SK-N-SH treated with all-trans-retinoic acid at 6 μM for 48 hours (cell line): ENCODE results near the gene DNAH14.
A peak's percentile ranks its signal among the peaks of the same experiment; 100 is the strongest.
"Not testable (repeated sequence)": the region's sequence is repeated elsewhere in the genome, so short reads cannot be mapped to it uniquely, and the experiment has no call there.

ENCODE experiments used
- ATAC-seq: fragments of 200-7000 bp; cut with Tn5 transposase; 3 replicates; pipeline ENCODE4 v1.9.1; 2020; ENCODE audit warnings: mild to moderate bottlenecking, moderate library complexity
- ARNTL ChIP-seq: fragments of 450-650 bp; formaldehyde crosslinking; IDR thresholded peaks from 2 replicates; pipeline ENCODE4 v1.5.0; 2020; ENCODE audit warnings: low read depth, mild to moderate bottlenecking, moderate library complexity, borderline replicate concordance
- BACH2 ChIP-seq: fragments of 250-450 bp; sonication (Bioruptor Pico); IDR thresholded peaks from 2 replicates; pipeline ENCODE4 v1.9.0; 2021; ENCODE audit warnings: mild to moderate bottlenecking, borderline replicate concordance
- CSDC2 ChIP-seq: fragments of 250-450 bp; sonication (Bioruptor Pico); IDR thresholded peaks from 2 replicates; pipeline ENCODE4 v1.5.0; 2020; ENCODE audit warnings: mild to moderate bottlenecking, moderate library complexity
- ESRRG ChIP-seq: fragments of 250-450 bp; sonication (Bioruptor Pico); IDR thresholded peaks from 2 replicates; pipeline ENCODE4 v1.6.1; 2021; ENCODE audit warnings: mild to moderate bottlenecking
- GLIS3 ChIP-seq: fragments of 250-450 bp; sonication (Bioruptor Pico); IDR thresholded peaks from 2 replicates; pipeline ENCODE4 v1.5.0; 2020; ENCODE audit warnings: mild to moderate bottlenecking, moderate library complexity
- PPARA ChIP-seq: fragments of 250-450 bp; sonication (Bioruptor Pico); IDR thresholded peaks from 2 replicates; pipeline ENCODE4 v1.5.0; 2020; ENCODE audit warnings: mild to moderate bottlenecking, borderline replicate concordance
- SNAI2 ChIP-seq: fragments of 250-450 bp; sonication (Bioruptor Pico); IDR thresholded peaks from 2 replicates; pipeline ENCODE4 v1.5.0; 2020; ENCODE audit warnings: mild to moderate bottlenecking, moderate library complexity
- TCF4 ChIP-seq: fragments of 250-450 bp; sonication (Bioruptor Pico); IDR thresholded peaks from 2 replicates; pipeline ENCODE4 v1.8.0; 2021; ENCODE audit warnings: mild to moderate bottlenecking, moderate library complexity, borderline replicate concordance
- ZC3H10 ChIP-seq: fragments of 250-450 bp; sonication (Bioruptor Pico); IDR thresholded peaks from 2 replicates; pipeline ENCODE4 v1.5.1; 2021; ENCODE audit warnings: mild to moderate bottlenecking, moderate library complexity
- ZFP30 ChIP-seq: fragments of 450-650 bp; formaldehyde crosslinking; IDR thresholded peaks from 2 replicates; pipeline ENCODE4 v1.5.0; 2022; ENCODE audit warnings: mild to moderate bottlenecking, moderate library complexity
- ZNF565 ChIP-seq: fragments of 450-650 bp; formaldehyde crosslinking; conservative IDR thresholded peaks from 2 replicates; pipeline ENCODE4 v1.5.0; 2020; ENCODE audit warnings: low read depth, mild to moderate bottlenecking, moderate library complexity
- ZNF8 ChIP-seq: fragments of 450-650 bp; formaldehyde crosslinking; IDR thresholded peaks from 2 replicates; pipeline ENCODE4 v1.5.0; 2020; ENCODE audit warnings: mild to moderate bottlenecking, moderate library complexity
- TF ChIP-seq, protein P1 (sequence below): fragments of 250-450 bp; sonication (Bioruptor Pico); IDR thresholded peaks from 2 replicates; pipeline ENCODE4 v1.5.1; 2021; ENCODE audit warnings: mild to moderate bottlenecking, moderate library complexity
- TF ChIP-seq, protein P2 (sequence below): fragments of 250-450 bp; sonication (Bioruptor Pico); IDR thresholded peaks from 2 replicates; pipeline ENCODE4 v1.8.0; 2021; ENCODE audit warnings: low read depth, mild to moderate bottlenecking, moderate library complexity, borderline replicate concordance
- TF ChIP-seq, protein P3 (sequence below): fragments of 250-450 bp; sonication (Bioruptor Pico); IDR thresholded peaks from 2 replicates; pipeline ENCODE4 v1.8.0; 2020; ENCODE audit warnings: mild to moderate bottlenecking, moderate library complexity, borderline replicate concordance
- TF ChIP-seq, protein P4 (sequence below): fragments of 250-450 bp; sonication (Bioruptor Pico); IDR thresholded peaks from 2 replicates; pipeline ENCODE4 v1.5.1; 2020; ENCODE audit warnings: low read depth, mild to moderate bottlenecking, moderate library complexity
- TF ChIP-seq, protein P5 (sequence below): fragments of 250-450 bp; sonication (Bioruptor Pico); IDR thresholded peaks from 2 replicates; pipeline ENCODE4 v1.5.0; 2020; ENCODE audit warnings: mild to moderate bottlenecking, moderate library complexity

The DNAH14 gene

DNA sequence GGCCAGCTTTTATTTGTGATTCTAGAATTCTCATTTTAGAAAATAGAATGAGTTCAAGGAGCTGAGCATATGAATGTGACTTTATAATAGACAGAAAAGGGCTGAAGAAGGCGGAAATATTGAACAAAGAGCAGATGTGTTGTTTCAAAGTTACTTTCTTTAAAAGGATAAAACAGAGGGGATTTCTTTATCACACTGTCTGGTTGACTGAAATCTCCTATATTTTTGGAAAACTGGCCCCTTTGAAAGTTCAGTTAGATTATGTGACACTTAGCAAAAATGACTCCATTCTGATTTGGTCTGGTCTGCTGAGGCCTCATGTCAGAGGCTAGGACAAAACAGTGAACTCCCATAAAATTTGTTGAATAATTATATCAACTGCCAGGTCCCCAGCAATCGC, 46.4 kb upstream of the DNAH14 start:
- no peak for TF ChIP-seq ESRRG (CRISPR knock-in tag)
- no peak for TF ChIP-seq ZC3H10 (CRISPR knock-in tag)
- TF ChIP-seq ZNF8 = no peak
- TF ChIP-seq, protein P1, sequence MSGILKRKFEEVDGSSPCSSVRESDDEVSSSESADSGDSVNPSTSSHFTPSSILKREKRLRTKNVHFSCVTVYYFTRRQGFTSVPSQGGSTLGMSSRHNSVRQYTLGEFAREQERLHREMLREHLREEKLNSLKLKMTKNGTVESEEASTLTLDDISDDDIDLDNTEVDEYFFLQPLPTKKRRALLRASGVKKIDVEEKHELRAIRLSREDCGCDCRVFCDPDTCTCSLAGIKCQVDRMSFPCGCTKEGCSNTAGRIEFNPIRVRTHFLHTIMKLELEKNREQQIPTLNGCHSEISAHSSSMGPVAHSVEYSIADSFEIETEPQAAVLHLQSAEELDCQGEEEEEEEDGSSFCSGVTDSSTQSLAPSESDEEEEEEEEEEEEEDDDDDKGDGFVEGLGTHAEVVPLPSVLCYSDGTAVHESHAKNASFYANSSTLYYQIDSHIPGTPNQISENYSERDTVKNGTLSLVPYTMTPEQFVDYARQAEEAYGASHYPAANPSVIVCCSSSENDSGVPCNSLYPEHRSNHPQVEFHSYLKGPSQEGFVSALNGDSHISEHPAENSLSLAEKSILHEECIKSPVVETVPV = no peak
- TF ChIP-seq SNAI2 = no peak
- no peak for TF ChIP-seq CSDC2 (CRISPR knock-in tag)
- TF ChIP-seq, protein P2, sequence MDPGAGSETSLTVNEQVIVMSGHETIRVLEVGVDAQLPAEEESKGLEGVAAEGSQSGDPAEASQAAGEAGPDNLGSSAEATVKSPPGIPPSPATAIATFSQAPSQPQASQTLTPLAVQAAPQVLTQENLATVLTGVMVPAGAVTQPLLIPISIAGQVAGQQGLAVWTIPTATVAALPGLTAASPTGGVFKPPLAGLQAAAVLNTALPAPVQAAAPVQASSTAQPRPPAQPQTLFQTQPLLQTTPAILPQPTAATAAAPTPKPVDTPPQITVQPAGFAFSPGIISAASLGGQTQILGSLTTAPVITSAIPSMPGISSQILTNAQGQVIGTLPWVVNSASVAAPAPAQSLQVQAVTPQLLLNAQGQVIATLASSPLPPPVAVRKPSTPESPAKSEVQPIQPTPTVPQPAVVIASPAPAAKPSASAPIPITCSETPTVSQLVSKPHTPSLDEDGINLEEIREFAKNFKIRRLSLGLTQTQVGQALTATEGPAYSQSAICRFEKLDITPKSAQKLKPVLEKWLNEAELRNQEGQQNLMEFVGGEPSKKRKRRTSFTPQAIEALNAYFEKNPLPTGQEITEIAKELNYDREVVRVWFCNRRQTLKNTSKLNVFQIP (CRISPR knock-in tag) = no peak
- TF ChIP-seq, protein P3, sequence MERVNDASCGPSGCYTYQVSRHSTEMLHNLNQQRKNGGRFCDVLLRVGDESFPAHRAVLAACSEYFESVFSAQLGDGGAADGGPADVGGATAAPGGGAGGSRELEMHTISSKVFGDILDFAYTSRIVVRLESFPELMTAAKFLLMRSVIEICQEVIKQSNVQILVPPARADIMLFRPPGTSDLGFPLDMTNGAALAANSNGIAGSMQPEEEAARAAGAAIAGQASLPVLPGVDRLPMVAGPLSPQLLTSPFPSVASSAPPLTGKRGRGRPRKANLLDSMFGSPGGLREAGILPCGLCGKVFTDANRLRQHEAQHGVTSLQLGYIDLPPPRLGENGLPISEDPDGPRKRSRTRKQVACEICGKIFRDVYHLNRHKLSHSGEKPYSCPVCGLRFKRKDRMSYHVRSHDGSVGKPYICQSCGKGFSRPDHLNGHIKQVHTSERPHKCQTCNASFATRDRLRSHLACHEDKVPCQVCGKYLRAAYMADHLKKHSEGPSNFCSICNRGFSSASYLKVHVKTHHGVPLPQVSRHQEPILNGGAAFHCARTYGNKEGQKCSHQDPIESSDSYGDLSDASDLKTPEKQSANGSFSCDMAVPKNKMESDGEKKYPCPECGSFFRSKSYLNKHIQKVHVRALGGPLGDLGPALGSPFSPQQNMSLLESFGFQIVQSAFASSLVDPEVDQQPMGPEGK (CRISPR knock-in tag) = no peak
- no peak for TF ChIP-seq ZFP30
- TF ChIP-seq TCF4 (CRISPR knock-in tag) = no peak
- TF ChIP-seq BACH2 (CRISPR knock-in tag) = no peak
- no peak for TF ChIP-seq PPARA (CRISPR knock-in tag)
- TF ChIP-seq, protein P4, sequence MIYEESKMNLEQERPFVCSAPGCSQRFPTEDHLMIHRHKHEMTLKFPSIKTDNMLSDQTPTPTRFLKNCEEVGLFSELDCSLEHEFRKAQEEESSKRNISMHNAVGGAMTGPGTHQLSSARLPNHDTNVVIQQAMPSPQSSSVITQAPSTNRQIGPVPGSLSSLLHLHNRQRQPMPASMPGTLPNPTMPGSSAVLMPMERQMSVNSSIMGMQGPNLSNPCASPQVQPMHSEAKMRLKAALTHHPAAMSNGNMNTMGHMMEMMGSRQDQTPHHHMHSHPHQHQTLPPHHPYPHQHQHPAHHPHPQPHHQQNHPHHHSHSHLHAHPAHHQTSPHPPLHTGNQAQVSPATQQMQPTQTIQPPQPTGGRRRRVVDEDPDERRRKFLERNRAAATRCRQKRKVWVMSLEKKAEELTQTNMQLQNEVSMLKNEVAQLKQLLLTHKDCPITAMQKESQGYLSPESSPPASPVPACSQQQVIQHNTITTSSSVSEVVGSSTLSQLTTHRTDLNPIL (CRISPR knock-in tag) = no peak
- no peak for TF ChIP-seq ZNF565 (CRISPR knock-in tag)
- TF ChIP-seq, protein P5, sequence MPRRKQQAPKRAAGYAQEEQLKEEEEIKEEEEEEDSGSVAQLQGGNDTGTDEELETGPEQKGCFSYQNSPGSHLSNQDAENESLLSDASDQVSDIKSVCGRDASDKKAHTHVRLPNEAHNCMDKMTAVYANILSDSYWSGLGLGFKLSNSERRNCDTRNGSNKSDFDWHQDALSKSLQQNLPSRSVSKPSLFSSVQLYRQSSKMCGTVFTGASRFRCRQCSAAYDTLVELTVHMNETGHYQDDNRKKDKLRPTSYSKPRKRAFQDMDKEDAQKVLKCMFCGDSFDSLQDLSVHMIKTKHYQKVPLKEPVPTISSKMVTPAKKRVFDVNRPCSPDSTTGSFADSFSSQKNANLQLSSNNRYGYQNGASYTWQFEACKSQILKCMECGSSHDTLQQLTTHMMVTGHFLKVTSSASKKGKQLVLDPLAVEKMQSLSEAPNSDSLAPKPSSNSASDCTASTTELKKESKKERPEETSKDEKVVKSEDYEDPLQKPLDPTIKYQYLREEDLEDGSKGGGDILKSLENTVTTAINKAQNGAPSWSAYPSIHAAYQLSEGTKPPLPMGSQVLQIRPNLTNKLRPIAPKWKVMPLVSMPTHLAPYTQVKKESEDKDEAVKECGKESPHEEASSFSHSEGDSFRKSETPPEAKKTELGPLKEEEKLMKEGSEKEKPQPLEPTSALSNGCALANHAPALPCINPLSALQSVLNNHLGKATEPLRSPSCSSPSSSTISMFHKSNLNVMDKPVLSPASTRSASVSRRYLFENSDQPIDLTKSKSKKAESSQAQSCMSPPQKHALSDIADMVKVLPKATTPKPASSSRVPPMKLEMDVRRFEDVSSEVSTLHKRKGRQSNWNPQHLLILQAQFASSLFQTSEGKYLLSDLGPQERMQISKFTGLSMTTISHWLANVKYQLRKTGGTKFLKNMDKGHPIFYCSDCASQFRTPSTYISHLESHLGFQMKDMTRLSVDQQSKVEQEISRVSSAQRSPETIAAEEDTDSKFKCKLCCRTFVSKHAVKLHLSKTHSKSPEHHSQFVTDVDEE (CRISPR knock-in tag) = no peak
- TF ChIP-seq GLIS3 (CRISPR knock-in tag) = no peak
- no peak for TF ChIP-seq ARNTL (CRISPR knock-in tag)
- ATAC-seq = no peak

DNA sequence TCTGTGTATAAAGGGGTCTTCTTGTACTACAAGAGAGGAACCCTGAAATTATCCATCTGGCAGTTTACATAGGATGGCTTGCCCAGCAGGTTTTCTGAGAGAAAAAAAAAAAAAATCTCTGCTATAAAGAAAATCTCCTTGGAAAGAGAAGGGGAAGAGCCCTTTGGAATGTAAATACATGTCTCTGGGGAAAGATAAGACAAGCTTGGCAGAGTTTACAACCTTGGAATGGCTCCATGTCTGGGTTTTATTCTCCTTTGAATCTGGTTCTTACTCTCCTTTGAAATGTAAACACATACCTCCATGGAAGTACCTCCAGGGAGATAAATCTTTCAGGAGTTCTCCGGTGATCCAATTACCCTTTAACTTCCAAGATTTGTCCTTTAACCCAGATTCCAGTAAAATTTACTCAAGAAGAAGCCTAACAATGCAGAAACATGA, 45.1 kb upstream of the DNAH14 start:
- ATAC-seq = peak; percentile 53
- no peak for TF ChIP-seq ARNTL (CRISPR knock-in tag)
- TF ChIP-seq, protein P5 (CRISPR knock-in tag) = no peak
- TF ChIP-seq ZNF8 = no peak
- TF ChIP-seq, protein P2 (CRISPR knock-in tag) = no peak
- TF ChIP-seq SNAI2 = no peak

DNA sequence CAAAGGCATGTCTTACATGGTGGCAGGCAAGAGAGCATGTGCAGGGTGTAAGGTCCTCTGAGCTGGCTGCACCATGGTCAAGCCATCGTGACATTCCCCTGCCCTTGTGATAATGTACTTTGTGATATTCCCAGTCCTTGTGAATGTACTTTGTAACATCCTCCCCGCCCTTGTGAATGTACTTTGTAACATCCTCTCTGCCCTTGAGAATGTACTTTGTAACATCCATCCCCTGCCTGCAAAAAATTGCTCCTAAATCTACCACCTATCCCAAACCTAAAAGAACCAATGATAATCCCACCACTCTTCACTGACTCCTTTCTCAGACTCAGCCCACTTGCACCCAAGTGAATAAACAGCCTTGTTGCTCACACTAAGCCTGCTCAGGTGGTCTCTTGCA, 44.1 kb upstream of the DNAH14 start:
- not testable (repeated sequence) for ATAC-seq
